Measurements from ENCODE around the gene LPAR5. TPM values are rescaled to one million over a fixed set of nuclear protein-coding genes. Genes with fewer than 3 reads are reported as not detected.
A peak's percentile ranks its signal among the peaks of the same experiment; 100 is the strongest.

Gene LPAR5
- polyA plus RNA-seq: 10 to 100 TPM; 11.6 to 19.3 TPM

DNA sequence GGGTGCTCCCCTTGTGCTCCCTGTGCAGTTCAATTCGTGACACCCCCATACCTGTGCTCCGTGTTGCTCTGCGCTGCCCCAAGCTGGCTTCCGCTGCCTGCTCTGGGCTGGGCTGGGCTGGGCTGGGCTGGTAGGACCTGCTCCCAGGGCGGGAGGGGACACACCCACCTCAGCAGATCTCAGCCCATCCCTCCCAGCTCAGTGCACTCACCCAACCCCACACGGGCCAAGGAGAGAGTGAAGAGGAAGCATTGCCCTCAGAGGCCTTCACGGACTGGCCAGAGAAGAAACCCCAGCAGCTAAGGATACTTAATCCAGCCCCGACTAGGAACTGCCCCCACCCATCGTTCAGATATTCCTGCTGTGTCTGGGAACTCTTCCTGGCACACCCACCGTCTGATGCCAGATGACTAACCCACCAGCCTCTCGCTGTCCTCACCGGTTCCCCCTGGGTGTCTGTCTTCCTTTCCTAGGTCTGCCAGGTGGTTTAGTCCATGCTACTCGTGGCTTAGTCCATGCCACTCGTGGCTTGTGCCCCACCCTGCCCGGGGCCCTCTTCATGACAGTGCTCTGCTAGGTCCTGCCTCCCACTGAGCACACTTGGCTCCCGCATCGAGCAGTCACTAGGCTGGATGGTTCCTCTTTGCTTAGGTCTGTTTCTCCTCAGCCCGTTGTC is at the start of gene LPAR5:
Gene LPAR5 (minus strand): TSS at position 104 of the 676 bp plus-strand sequence. CDS start 14,711 bp downstream, outside the sequence.
- H3K27me3 ChIP-seq (ENCODE audit: control insufficient read depth in 1 of 2, insufficient read depth in 2 of 2, low read length in 2 of 2): no peaks in the 10 kb centered on the region
- no peaks in the 10 kb centered on the region for H3K9me3 ChIP-seq (ENCODE audit: control insufficient read depth in 2 of 2, insufficient read depth in 1 of 2, low read depth in 1 of 2, low read length in 1 of 2)
- peaks cover 0 to 28% of the 10 kb centered on the region in 2 donors for H3K4me1 ChIP-seq (ENCODE audit: control insufficient read depth in 2 of 2, insufficient read depth in 2 of 2, low read length in 1 of 2)
- peak within 1 kb of the TSS; percentile 29 to 58 for H3K4me3 ChIP-seq (ENCODE audit: low read depth in 1 of 2, low read length in 2 of 2)
- H3K27ac ChIP-seq (ENCODE audit: low read depth in 2 of 2, low read length in 1 of 2): peak within 1 kb of the TSS; percentile 83 to 94
- 32 to 35% methylated on average over 18 of the region's 18 CpGs for WGBS, 2 donors
- H3K36me3 ChIP-seq (ENCODE audit: control insufficient read depth in 2 of 2, insufficient read depth in 2 of 2, low read length in 1 of 2): peaks cover 0 to 3% of the 10 kb centered on the region in 2 donors

DNA sequence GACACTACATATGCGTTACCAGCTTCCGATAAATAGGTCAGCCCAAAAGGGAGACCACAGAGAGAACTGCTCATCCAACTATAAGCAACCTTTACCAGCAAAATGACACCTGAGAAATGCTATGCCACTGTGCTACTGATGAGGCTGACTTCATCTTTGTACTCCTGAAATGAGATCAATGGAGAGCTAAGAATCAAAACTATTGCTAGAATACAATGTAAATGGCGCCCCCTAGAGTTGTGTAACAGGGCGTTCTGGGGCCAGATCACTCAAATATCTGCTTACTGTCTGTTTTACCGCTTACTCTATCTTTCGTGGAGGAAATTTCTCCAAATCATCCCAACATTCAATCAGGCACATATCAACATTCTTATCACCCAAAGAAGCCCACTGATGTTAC is 48.9 kb upstream of the LPAR5 start:
- Histone ChIP-seq H3K27ac (ENCODE audit: low read depth in 2 of 2, low read length in 1 of 2) (no peak overlapping the region), H3K36me3 (ENCODE audit: control insufficient read depth in 2 of 2, insufficient read depth in 2 of 2, low read length in 1 of 2) (peaks cover 0 to 4% of the 10 kb centered on the region in 2 donors), H3K4me1 (ENCODE audit: control insufficient read depth in 2 of 2, insufficient read depth in 2 of 2, low read length in 1 of 2) (peaks cover 3 to 6% of the 10 kb centered on the region in 2 donors), H3K27me3 (ENCODE audit: control insufficient read depth in 1 of 2, insufficient read depth in 2 of 2, low read length in 2 of 2) (no peaks in the 10 kb centered on the region), H3K9me3 (ENCODE audit: control insufficient read depth in 2 of 2, insufficient read depth in 1 of 2, low read depth in 1 of 2, low read length in 1 of 2) (no peaks in the 10 kb centered on the region), H3K4me3 (ENCODE audit: low read depth in 1 of 2, low read length in 2 of 2) (no peak overlapping the region)
- WGBS, 2 donors: 63% methylated on average over 6 of the region's 6 CpGs

DNA sequence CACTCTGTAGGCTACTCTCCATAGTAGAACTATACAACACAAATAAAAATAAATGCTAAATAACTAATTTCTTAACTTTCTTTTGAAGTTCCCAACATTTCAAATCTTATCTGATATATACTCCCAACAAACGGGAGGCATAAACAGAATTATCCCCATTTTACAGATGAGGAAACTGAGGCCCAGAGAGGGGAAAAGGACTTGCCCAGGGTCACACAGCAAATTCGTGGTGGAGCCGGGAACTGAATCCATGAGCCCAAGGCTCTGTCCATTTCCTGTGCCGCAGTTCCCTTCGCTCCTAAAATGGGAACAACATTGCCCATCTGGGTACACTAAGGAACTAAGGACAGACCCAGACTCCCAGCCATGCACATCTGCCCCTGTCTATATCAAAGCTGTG is 41.2 kb upstream of the LPAR5 start:
- H3K36me3 ChIP-seq (ENCODE audit: control insufficient read depth in 2 of 2, insufficient read depth in 2 of 2, low read length in 1 of 2): peaks cover 23 to 38% of the 10 kb centered on the region in 2 donors
- no peak overlapping the region for H3K27ac ChIP-seq (ENCODE audit: low read depth in 2 of 2, low read length in 1 of 2)
- no peak overlapping the region for H3K4me3 ChIP-seq (ENCODE audit: low read depth in 1 of 2, low read length in 2 of 2)
- 96 to 98% methylated on average over 5 of the region's 5 CpGs for WGBS, 2 donors
- H3K4me1 ChIP-seq (ENCODE audit: control insufficient read depth in 2 of 2, insufficient read depth in 2 of 2, low read length in 1 of 2): no peaks in the 10 kb centered on the region
- H3K9me3 ChIP-seq (ENCODE audit: control insufficient read depth in 2 of 2, insufficient read depth in 1 of 2, low read depth in 1 of 2, low read length in 1 of 2): no peaks in the 10 kb centered on the region
- no peaks in the 10 kb centered on the region for H3K27me3 ChIP-seq (ENCODE audit: control insufficient read depth in 1 of 2, insufficient read depth in 2 of 2, low read length in 2 of 2)

DNA sequence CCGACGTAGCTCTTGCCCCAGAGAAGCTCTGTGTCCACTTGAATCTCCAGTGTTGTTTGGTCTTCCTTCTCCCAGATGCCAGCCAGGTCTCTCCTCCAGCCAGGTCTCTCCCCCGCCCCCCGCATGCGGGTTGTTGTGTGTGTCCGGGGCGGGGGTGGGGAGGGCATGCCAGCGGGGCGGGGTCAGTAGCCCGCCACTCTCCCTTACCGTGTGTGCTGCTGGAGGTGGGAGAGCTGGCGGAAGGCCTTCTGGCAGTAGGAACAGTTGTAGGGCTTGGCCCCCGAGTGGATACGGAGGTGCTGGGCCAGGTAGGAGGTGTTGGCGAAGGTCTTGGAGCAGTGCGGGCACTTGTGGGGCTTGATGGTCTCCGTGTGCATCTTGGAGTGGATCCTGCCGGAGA is 36.4 kb upstream of the LPAR5 start:
- no peak overlapping the region for H3K27ac ChIP-seq (ENCODE audit: low read depth in 2 of 2, low read length in 1 of 2)
- peaks cover 30 to 52% of the 10 kb centered on the region in 2 donors for H3K36me3 ChIP-seq (ENCODE audit: control insufficient read depth in 2 of 2, insufficient read depth in 2 of 2, low read length in 1 of 2)
- H3K4me3 ChIP-seq (ENCODE audit: low read depth in 1 of 2, low read length in 2 of 2): no peak overlapping the region
- H3K9me3 ChIP-seq (ENCODE audit: control insufficient read depth in 2 of 2, insufficient read depth in 1 of 2, low read depth in 1 of 2, low read length in 1 of 2): no peaks in the 10 kb centered on the region
- no peaks in the 10 kb centered on the region for H3K4me1 ChIP-seq (ENCODE audit: control insufficient read depth in 2 of 2, insufficient read depth in 2 of 2, low read length in 1 of 2)
- H3K27me3 ChIP-seq (ENCODE audit: control insufficient read depth in 1 of 2, insufficient read depth in 2 of 2, low read length in 2 of 2): no peaks in the 10 kb centered on the region
- WGBS, 2 donors: 86 to 88% methylated on average over 17 to 18 of the region's 18 CpGs

DNA sequence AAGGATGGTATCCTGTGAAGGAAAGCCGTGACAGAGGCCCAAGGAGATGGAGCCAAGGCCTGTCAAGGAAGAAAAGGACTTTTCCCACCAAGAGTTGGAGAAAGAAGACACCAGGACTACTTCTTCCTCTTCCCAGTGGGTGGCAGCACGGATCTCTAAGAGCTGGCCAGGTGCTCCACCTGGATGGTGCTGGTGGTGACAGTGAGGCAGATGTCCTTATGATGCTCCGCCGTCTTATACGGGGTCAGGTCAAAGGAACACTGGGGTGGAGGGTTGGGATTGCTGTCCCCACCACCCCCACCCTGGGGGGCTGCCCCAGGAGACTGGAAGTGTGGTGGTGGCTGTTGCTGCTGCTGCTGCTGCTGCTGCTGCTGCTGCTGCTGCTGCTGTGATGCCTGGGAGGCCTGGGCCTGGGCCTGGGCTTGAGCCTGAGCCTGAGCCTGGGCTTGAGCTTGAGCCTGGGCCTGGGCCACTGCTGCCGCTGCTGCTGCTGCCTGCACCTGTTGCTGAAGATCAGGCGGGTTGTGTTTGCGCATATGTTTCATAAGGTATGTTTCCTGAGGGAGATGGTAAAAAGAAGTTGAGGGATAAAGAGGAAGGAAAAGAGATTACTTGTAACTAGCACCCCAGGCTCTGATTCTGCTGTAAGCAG is 31.9 kb upstream of the LPAR5 start:
- 78 to 82% methylated on average over 8 of the region's 8 CpGs for WGBS, 2 donors
- no peaks in the 10 kb centered on the region for H3K27me3 ChIP-seq (ENCODE audit: control insufficient read depth in 1 of 2, insufficient read depth in 2 of 2, low read length in 2 of 2)
- no peak overlapping the region for H3K4me3 ChIP-seq (ENCODE audit: low read depth in 1 of 2, low read length in 2 of 2)
- H3K4me1 ChIP-seq (ENCODE audit: control insufficient read depth in 2 of 2, insufficient read depth in 2 of 2, low read length in 1 of 2): no peaks in the 10 kb centered on the region
- no peak overlapping the region for H3K27ac ChIP-seq (ENCODE audit: low read depth in 2 of 2, low read length in 1 of 2)
- H3K9me3 ChIP-seq (ENCODE audit: control insufficient read depth in 2 of 2, insufficient read depth in 1 of 2, low read depth in 1 of 2, low read length in 1 of 2): no peaks in the 10 kb centered on the region
- H3K36me3 ChIP-seq (ENCODE audit: control insufficient read depth in 2 of 2, insufficient read depth in 2 of 2, low read length in 1 of 2): peaks cover 24 to 40% of the 10 kb centered on the region in 2 donors

DNA sequence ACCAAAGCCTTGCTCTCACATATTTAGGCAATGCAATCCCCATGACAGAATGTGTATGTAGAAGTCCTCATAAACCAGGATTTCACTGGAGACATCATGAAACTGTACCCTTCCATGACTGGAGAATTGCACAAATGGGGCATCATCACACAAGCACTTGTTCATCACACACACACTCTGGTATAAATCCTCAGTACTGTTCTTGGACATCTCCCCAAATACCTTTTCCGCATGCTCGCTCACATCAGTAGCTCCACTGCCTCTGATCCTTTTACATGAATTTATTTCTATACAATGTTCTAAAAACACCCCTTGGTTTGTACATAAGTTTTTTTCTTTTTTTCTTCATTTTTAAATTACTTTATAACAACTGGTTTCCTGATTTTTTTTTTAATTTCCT is 30.5 kb upstream of the LPAR5 start:
- H3K9me3 ChIP-seq (ENCODE audit: control insufficient read depth in 2 of 2, insufficient read depth in 1 of 2, low read depth in 1 of 2, low read length in 1 of 2): no peaks in the 10 kb centered on the region
- H3K27ac ChIP-seq (ENCODE audit: low read depth in 2 of 2, low read length in 1 of 2): no peak overlapping the region
- 95 to 97% methylated on average over 2 of the region's 2 CpGs for WGBS, 2 donors
- H3K4me1 ChIP-seq (ENCODE audit: control insufficient read depth in 2 of 2, insufficient read depth in 2 of 2, low read length in 1 of 2): no peaks in the 10 kb centered on the region
- H3K27me3 ChIP-seq (ENCODE audit: control insufficient read depth in 1 of 2, insufficient read depth in 2 of 2, low read length in 2 of 2): no peaks in the 10 kb centered on the region
- peaks cover 19 to 27% of the 10 kb centered on the region in 2 donors for H3K36me3 ChIP-seq (ENCODE audit: control insufficient read depth in 2 of 2, insufficient read depth in 2 of 2, low read length in 1 of 2)
- H3K4me3 ChIP-seq (ENCODE audit: low read depth in 1 of 2, low read length in 2 of 2): no peak overlapping the region

DNA sequence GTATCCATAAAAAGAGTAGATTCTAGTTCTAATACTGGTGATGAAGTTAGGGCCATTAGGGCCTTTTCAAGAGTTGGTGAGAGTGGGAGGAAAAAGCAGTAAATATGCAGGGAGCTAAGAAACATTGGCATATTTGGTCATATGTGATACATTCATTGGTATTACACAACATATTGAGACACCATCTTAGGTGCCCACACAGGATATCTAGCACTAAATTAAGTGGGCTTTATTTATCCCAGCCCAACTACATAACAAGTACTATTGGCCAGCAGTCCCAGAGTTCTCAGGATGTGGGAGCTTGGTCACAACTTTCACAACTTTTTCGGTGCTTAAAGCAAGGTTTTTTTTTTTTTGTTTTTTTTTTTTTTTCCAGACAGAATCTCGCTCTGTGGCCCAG is 29.1 kb upstream of the LPAR5 start:
- Histone ChIP-seq H3K27ac (ENCODE audit: low read depth in 2 of 2, low read length in 1 of 2) (no peak overlapping the region), H3K9me3 (ENCODE audit: control insufficient read depth in 2 of 2, insufficient read depth in 1 of 2, low read depth in 1 of 2, low read length in 1 of 2) (no peaks in the 10 kb centered on the region), H3K4me1 (ENCODE audit: control insufficient read depth in 2 of 2, insufficient read depth in 2 of 2, low read length in 1 of 2) (no peaks in the 10 kb centered on the region), H3K4me3 (ENCODE audit: low read depth in 1 of 2, low read length in 2 of 2) (no peak overlapping the region), H3K36me3 (ENCODE audit: control insufficient read depth in 2 of 2, insufficient read depth in 2 of 2, low read length in 1 of 2) (peaks cover 12 to 17% of the 10 kb centered on the region in 2 donors), H3K27me3 (ENCODE audit: control insufficient read depth in 1 of 2, insufficient read depth in 2 of 2, low read length in 2 of 2) (no peaks in the 10 kb centered on the region)
- 76 to 84% methylated on average over 2 of the region's 2 CpGs for WGBS, 2 donors

DNA sequence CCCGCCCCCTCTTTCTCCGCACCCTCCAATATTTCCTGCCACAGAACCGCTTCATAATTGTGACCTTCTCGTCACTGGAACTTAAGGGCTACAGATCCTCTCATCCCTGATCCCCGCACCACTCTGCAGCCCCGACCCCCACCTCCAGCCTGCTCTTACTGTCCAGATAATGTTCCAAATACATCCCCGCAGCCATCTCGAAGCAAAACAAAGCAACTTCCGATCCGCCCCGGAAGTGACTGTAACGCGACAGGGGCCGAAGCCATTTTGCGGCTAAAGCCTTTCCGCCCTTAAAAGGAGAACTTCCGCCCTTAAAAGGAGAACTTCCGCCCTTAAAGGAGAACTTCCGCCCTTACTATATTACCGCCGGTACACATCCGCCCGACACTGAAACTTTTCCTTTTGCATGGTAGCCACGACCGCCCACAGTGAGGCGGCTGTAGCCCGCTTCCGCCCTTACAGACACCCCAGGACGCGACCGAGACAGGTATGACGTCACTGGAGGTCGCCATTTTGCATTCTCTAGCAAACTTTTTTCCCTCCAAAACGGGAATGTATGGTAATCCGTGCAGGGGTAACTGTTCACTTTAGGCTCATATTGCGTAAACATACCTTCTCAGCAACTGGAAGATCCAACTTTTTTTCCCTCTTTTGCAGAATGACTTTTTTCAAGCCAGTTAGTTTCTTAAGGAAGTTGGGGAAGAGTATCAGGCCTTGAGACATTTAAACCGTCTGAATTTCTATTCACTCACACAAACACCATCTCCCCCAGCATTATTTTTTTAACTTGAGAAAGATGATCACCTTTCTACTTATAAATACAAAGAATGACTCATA is 27.4 kb upstream of the LPAR5 start, which contains the start of gene ING4:
Gene ING4 (minus strand): TSS at position 214 of the 837 bp plus-strand sequence. CDS start 18 bp downstream, at position 196.
- no peaks in the 10 kb centered on the region for H3K27me3 ChIP-seq (ENCODE audit: control insufficient read depth in 1 of 2, insufficient read depth in 2 of 2, low read length in 2 of 2)
- 2 to 3% methylated on average over 37 of the region's 37 CpGs for WGBS, 2 donors
- H3K27ac ChIP-seq (ENCODE audit: low read depth in 2 of 2, low read length in 1 of 2): peak within 1 kb of the TSS; percentile 86 to 94
- no peaks in the 10 kb centered on the region for H3K4me1 ChIP-seq (ENCODE audit: control insufficient read depth in 2 of 2, insufficient read depth in 2 of 2, low read length in 1 of 2)
- peaks cover 11 to 12% of the 10 kb centered on the region in 2 donors for H3K36me3 ChIP-seq (ENCODE audit: control insufficient read depth in 2 of 2, insufficient read depth in 2 of 2, low read length in 1 of 2)
- H3K4me3 ChIP-seq (ENCODE audit: low read depth in 1 of 2, low read length in 2 of 2): peak within 1 kb of the TSS; percentile 73 to 91
- no peaks in the 10 kb centered on the region for H3K9me3 ChIP-seq (ENCODE audit: control insufficient read depth in 2 of 2, insufficient read depth in 1 of 2, low read depth in 1 of 2, low read length in 1 of 2)

DNA sequence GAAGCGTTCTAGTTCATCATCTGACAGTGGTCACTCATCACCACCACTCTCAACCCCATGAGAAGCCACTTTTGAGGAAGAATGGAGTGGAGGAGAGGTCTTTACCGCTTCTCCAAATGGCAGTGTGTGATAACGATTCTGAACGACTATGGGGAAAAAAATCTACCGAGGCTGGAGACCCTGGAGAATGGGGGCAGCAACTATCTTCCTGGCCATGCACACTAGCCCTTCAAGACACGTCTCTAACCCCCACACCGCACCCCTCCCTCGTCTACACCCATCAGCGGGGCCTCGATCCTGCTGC is 26.8 kb upstream of the LPAR5 start:
- no peaks in the 10 kb centered on the region for H3K9me3 ChIP-seq (ENCODE audit: control insufficient read depth in 2 of 2, insufficient read depth in 1 of 2, low read depth in 1 of 2, low read length in 1 of 2)
- peak overlapping the region; percentile 43 to 94 for H3K27ac ChIP-seq (ENCODE audit: low read depth in 2 of 2, low read length in 1 of 2)
- peak overlapping the region; percentile 73 to 91 for H3K4me3 ChIP-seq (ENCODE audit: low read depth in 1 of 2, low read length in 2 of 2)
- peaks cover 6 to 7% of the 10 kb centered on the region in 2 donors for H3K36me3 ChIP-seq (ENCODE audit: control insufficient read depth in 2 of 2, insufficient read depth in 2 of 2, low read length in 1 of 2)
- 0 to 2% methylated on average over 10 of the region's 10 CpGs for WGBS, 2 donors
- no peaks in the 10 kb centered on the region for H3K27me3 ChIP-seq (ENCODE audit: control insufficient read depth in 1 of 2, insufficient read depth in 2 of 2, low read length in 2 of 2)
- no peaks in the 10 kb centered on the region for H3K4me1 ChIP-seq (ENCODE audit: control insufficient read depth in 2 of 2, insufficient read depth in 2 of 2, low read length in 1 of 2)

Data from esophagus (tissue), 2 donors.